ENCODE measurements around the gene ANP32B. TPM values are rescaled to one million over a fixed set of nuclear protein-coding genes. Genes with fewer than 3 reads are reported as not detected.
"Not testable (repeated sequence)": the region's sequence is repeated elsewhere in the genome, so short reads cannot be mapped to it uniquely, and the experiment has no call there.

Gene ANP32B
- total RNA-seq, 1 donor from 2014 or later, result 220 TPM

DNA sequence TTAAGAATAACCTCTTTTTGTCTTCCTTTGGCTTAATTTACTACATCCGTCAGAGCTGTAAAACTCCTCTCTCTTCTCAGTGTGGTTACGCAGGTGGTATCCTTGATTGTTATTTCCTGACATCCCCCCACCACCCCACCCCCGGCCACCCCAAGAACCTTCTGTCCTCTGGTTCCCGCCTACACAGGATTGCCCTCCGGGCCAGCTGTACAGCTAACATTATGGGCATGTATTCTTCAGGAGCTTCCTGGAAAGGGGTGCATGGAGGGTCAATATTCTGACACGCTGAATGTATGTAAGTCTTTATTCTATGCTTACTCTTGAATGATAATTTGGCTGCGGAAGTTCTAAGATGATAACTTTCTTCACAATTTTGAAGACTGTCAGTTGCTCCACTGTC is 13.0 kb upstream of the ANP32B start:
- TF ChIP-seq, protein P1, sequence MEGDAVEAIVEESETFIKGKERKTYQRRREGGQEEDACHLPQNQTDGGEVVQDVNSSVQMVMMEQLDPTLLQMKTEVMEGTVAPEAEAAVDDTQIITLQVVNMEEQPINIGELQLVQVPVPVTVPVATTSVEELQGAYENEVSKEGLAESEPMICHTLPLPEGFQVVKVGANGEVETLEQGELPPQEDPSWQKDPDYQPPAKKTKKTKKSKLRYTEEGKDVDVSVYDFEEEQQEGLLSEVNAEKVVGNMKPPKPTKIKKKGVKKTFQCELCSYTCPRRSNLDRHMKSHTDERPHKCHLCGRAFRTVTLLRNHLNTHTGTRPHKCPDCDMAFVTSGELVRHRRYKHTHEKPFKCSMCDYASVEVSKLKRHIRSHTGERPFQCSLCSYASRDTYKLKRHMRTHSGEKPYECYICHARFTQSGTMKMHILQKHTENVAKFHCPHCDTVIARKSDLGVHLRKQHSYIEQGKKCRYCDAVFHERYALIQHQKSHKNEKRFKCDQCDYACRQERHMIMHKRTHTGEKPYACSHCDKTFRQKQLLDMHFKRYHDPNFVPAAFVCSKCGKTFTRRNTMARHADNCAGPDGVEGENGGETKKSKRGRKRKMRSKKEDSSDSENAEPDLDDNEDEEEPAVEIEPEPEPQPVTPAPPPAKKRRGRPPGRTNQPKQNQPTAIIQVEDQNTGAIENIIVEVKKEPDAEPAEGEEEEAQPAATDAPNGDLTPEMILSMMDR (conservative IDR thresholded peaks at IDR 0.05), result no peak
- Mint-ChIP-seq H3K9me3 (peaks cover 2% of the 10 kb centered on the region), H3K27ac (ENCODE audit: unreplicated experiment) (no peak overlapping the region), H3K4me1 (peaks cover 6% of the 10 kb centered on the region), H3K27me3 (ENCODE audit: low read depth) (peaks cover 57% of the 10 kb centered on the region), H3K36me3 (ENCODE audit: low read depth) (no peaks in the 10 kb centered on the region), H3K4me3 (no peak overlapping the region)
- no peak for DNase-seq (ENCODE audit: low read depth, low spot score)

DNA sequence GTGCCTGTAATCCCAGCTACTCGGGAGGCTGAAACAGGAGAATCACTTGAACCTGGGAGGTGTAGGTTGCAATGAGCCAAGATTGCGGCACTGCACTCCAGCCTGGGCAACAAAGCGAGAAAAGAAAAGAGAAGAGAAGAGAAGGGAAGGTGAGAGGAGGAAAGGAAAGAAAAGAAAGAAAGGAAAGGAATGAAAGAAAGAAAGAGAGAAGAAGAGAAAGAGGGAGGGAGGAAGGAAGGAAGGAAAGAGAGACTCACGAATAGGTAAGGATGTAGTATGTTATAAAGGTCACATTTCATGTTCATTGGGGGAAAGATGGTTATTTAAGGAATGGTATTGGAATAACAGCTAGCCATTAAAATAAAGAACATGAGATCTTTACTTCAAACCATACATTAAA is 10.4 kb upstream of the ANP32B start:
- Mint-ChIP-seq H3K27ac (ENCODE audit: unreplicated experiment) (no peak overlapping the region), H3K9me3 (peaks cover 3% of the 10 kb centered on the region), H3K36me3 (ENCODE audit: low read depth) (no peaks in the 10 kb centered on the region), H3K4me3 (no peak overlapping the region), H3K27me3 (ENCODE audit: low read depth) (peaks cover 45% of the 10 kb centered on the region), H3K4me1 (peaks cover 6% of the 10 kb centered on the region)
- TF ChIP-seq, protein P1 (conservative IDR thresholded peaks at IDR 0.05), result no peak
- no peak for DNase-seq (ENCODE audit: low read depth, low spot score)

DNA sequence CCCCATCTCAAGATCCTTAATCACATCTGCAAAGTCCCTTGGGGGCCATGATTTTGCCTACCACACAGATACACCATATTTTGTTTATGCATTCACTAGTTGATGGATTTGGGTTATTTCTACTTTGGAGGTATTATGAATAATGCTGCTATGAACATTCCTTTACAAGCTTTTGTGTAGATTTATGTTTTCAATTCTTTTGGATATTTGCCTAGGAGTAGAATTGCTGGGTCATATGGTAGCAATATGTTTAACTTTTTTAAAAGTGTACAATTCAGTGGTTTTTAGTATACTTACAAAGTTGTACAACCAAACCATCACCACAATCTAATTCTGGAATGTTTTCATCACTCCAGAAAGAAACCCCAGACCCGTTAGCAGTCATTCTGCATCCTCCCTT is 7.8 kb upstream of the ANP32B start:
- no peaks in the 10 kb centered on the region for H3K36me3 Mint-ChIP-seq (ENCODE audit: low read depth)
- no peak overlapping the region for H3K27ac Mint-ChIP-seq (ENCODE audit: unreplicated experiment)
- H3K9me3 Mint-ChIP-seq, result peaks cover 3% of the 10 kb centered on the region
- TF ChIP-seq, protein P1 (conservative IDR thresholded peaks at IDR 0.05), result no peak
- DNase-seq (ENCODE audit: low read depth, low spot score), result no peak
- H3K27me3 Mint-ChIP-seq (ENCODE audit: low read depth), result peaks cover 53% of the 10 kb centered on the region
- H3K4me3 Mint-ChIP-seq, result no peak overlapping the region
- H3K4me1 Mint-ChIP-seq, result peaks cover 8% of the 10 kb centered on the region

DNA sequence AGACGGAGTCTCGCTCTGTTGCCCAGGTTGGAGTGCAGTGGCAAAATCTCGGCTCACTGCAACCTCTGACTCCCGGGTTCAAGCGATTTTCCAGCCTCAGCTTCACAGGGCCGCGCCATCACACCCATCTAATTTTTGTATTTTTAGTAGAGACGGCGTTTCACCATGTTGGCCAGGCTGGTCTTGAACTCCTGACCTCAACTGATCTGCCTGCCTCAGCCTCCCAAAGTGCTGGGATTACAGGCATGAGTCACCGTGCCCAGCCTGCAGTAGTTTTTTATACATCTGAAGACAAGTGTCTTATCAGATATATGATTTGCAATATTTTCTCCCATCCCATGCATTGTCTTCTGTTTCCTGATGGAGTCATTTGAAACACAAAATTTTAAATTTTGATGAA is 6.5 kb upstream of the ANP32B start:
- H3K4me3 Mint-ChIP-seq; H3K27ac Mint-ChIP-seq (ENCODE audit: unreplicated experiment): not testable (repeated sequence)
- peaks cover 58% of the 10 kb centered on the region for H3K27me3 Mint-ChIP-seq (ENCODE audit: low read depth)

DNA sequence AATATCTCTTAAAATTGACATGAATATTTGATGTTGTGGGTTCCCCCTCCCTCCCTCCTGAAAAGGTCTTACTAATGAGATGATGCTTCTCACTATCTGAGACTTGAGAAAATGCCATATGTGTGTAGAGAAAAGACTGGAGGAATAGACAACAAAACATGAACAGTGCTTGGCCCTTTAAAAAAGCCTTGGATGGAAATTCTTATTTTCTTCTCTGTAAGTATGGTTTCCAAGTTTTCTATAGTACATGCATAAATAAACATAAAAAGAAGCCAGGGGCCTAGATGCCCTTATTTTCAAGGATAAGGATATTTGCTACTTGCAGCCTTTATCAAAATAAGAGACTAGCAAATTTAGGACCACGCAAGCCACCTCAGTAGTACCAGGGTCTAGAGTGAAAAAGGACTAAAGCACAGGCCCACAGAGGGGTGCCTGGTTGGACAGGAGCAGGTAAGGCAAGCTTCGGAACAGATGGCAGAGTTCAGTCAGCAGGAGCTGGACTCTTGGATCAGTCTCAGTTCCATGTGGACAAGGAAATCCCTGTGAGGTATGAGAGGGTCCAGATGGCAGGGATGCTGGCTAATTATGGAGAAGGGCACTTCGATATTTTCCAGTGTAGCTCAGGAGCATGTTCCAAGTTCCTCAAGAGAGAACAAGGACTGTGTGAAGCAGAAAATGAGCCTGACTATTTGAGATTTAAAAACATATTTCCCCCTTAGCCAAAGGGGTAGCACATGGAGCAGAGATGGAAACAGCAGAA is 4.6 kb upstream of the ANP32B start:
- H3K27me3 Mint-ChIP-seq (ENCODE audit: low read depth), result peaks cover 49% of the 10 kb centered on the region
- H3K27ac Mint-ChIP-seq (ENCODE audit: unreplicated experiment), result no peak overlapping the region
- peaks cover 3% of the 10 kb centered on the region for H3K9me3 Mint-ChIP-seq
- TF ChIP-seq, protein P1 (conservative IDR thresholded peaks at IDR 0.05), result no peak
- DNase-seq (ENCODE audit: low read depth, low spot score), result no peak
- H3K4me1 Mint-ChIP-seq, result peaks cover 27% of the 10 kb centered on the region
- peak overlapping the region; percentile 24 for H3K4me3 Mint-ChIP-seq
- no peaks in the 10 kb centered on the region for H3K36me3 Mint-ChIP-seq (ENCODE audit: low read depth)

More for the DNA sequence above, 6.5 kb upstream of the ANP32B start:
- H3K4me1 Mint-ChIP-seq, result peaks cover 18% of the 10 kb centered on the region
- not testable (repeated sequence) for H3K36me3 Mint-ChIP-seq (ENCODE audit: low read depth); H3K9me3 Mint-ChIP-seq; DNase-seq (ENCODE audit: low read depth, low spot score)

DNA sequence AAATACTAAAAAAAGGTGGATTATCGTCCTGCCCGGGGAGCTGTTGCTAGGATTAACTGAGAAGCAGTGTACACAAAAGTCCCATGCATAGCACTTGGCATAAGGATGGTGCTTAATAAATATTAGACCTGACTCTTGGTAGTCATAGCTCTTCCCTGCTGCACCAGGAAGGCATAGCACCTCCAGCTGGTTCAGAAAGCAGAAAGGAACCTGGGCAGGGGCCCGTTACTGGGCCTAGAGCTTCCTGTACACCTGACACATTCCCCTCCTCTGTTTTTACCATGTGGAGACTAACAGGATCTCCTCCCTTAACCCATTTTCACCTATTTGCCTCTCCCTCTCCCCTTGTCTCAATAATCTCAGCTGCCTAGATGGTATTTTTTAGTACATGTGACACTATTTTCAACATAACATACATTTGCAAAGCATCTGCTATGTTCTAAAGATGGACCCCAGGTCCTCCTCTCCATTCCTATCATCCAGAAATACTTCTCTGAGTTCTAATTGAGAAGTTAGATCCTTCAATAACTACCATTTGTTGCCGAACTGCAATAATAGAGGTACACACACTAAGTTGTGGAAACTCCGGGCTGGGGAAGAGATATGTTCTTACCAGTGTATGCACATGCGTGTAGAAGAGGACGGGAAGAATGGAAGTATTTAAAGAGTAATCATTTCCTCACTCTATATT is 3.2 kb upstream of the ANP32B start:
- peaks cover 42% of the 10 kb centered on the region for H3K27me3 Mint-ChIP-seq (ENCODE audit: low read depth)
- TF ChIP-seq, protein P1 (conservative IDR thresholded peaks at IDR 0.05), result no peak
- no peaks in the 10 kb centered on the region for H3K36me3 Mint-ChIP-seq (ENCODE audit: low read depth)
- DNase-seq (ENCODE audit: low read depth, low spot score), result no peak
- H3K9me3 Mint-ChIP-seq, result peaks cover 3% of the 10 kb centered on the region
- peak overlapping the region; percentile 80 for H3K4me3 Mint-ChIP-seq
- peaks cover 27% of the 10 kb centered on the region for H3K4me1 Mint-ChIP-seq
- H3K27ac Mint-ChIP-seq (ENCODE audit: unreplicated experiment), result no peak overlapping the region
